NB4 (cell line): Measurements from ENCODE around the gene LBX1.

Source experiments
- MAX ChIP-seq: IDR thresholded peaks from 2 replicates; pipeline ENCODE4 v1.6.1; 2011; ENCODE audit warnings: low read depth, low read length
- MYC ChIP-seq: IDR thresholded peaks from 2 replicates; pipeline ENCODE4 v1.6.1; 2011; ENCODE audit warnings: low read depth, low read length
- POLR2A ChIP-seq: IDR thresholded peaks from 2 replicates; pipeline ENCODE4 v1.6.1; 2011; ENCODE audit warnings: mild to moderate bottlenecking; ENCODE audit not compliant: insufficient read length; ENCODE audit errors: extremely low read depth
- TF ChIP-seq, protein P1 (sequence below): IDR thresholded peaks from one replicate; pipeline ENCODE4 v1.5.1; 2012; ENCODE audit warnings: low read depth, low read length

GRCh38 chr10:101272229-101272868, 43.1 kb upstream of the LBX1 start:
- TF ChIP-seq, protein P1, sequence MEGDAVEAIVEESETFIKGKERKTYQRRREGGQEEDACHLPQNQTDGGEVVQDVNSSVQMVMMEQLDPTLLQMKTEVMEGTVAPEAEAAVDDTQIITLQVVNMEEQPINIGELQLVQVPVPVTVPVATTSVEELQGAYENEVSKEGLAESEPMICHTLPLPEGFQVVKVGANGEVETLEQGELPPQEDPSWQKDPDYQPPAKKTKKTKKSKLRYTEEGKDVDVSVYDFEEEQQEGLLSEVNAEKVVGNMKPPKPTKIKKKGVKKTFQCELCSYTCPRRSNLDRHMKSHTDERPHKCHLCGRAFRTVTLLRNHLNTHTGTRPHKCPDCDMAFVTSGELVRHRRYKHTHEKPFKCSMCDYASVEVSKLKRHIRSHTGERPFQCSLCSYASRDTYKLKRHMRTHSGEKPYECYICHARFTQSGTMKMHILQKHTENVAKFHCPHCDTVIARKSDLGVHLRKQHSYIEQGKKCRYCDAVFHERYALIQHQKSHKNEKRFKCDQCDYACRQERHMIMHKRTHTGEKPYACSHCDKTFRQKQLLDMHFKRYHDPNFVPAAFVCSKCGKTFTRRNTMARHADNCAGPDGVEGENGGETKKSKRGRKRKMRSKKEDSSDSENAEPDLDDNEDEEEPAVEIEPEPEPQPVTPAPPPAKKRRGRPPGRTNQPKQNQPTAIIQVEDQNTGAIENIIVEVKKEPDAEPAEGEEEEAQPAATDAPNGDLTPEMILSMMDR: peak; percentile 92
- no peak for TF ChIP-seq POLR2A
- TF ChIP-seq MAX: no peak
- no peak for TF ChIP-seq MYC
